HepG2 (cell line): ENCODE data around the gene DYDC2. TPM values are rescaled to one million over a fixed set of nuclear protein-coding genes. Genes with fewer than 3 reads are reported as not detected.

Source experiments
- BCL3 ChIP-seq: sonication (generic); formaldehyde crosslinking; IDR thresholded peaks from 2 replicates; pipeline ENCODE4 v1.5.1; 2020; ENCODE audit warnings: mild to moderate bottlenecking, missing genetic modification reagents, moderate library complexity
- CAMTA2 ChIP-seq: sonication (generic); formaldehyde crosslinking; IDR thresholded peaks from 2 replicates; pipeline ENCODE4 v1.4.0; 2020; ENCODE audit warnings: mild to moderate bottlenecking, missing genetic modification reagents, borderline replicate concordance
- CREM ChIP-seq, 2 experiments: sonication (generic) in 1 of 2; formaldehyde crosslinking in 1 of 2; IDR thresholded peaks; 2 replicates each; pipeline versions ENCODE4 v1.4.0 to v1.6.1; 2016 to 2020; ENCODE audit warnings: antibody characterized with exemption in 1 of 2, mild to moderate bottlenecking in 1 of 2, missing genetic modification reagents in 1 of 2
- ELK4 ChIP-seq: sonication (generic); formaldehyde crosslinking; IDR thresholded peaks from 2 replicates; pipeline ENCODE4 v1.9.0; 2021; ENCODE audit warnings: missing genetic modification reagents, borderline replicate concordance
- HDAC6 ChIP-seq: fragments of 200-600 bp; sonication (generic); IDR thresholded peaks from 2 replicates; pipeline ENCODE4 v1.7.0; 2017; ENCODE audit warnings: mild to moderate bottlenecking, antibody characterized with exemption, low read length, low read depth
- IRF1 ChIP-seq: sonication (generic); formaldehyde crosslinking; IDR thresholded peaks from 2 replicates; pipeline ENCODE4 v1.4.0; 2020; ENCODE audit warnings: low read depth, mild to moderate bottlenecking, missing genetic modification reagents
- LRRFIP1 ChIP-seq: sonication (generic); formaldehyde crosslinking; conservative IDR thresholded peaks from 2 replicates; pipeline ENCODE4 v1.4.0; 2020; ENCODE audit warnings: missing genetic modification reagents
- MAZ ChIP-seq, 2 experiments: sonication (generic) in 1 of 2; formaldehyde crosslinking in 1 of 2; IDR thresholded peaks; 2 replicates each; pipeline versions ENCODE4 v1.5.0 to v1.6.1; 2012 to 2020; ENCODE audit warnings: low read depth in 2 of 2, mild to moderate bottlenecking in 2 of 2, borderline replicate concordance in 1 of 2, improper control_type of control experiment in 1 of 2, low read length in 1 of 2, missing genetic modification reagents in 1 of 2, moderate library complexity in 1 of 2
- MYNN ChIP-seq: sonication (generic); formaldehyde crosslinking; IDR thresholded peaks from 2 replicates; pipeline ENCODE4 v1.4.0; 2020; ENCODE audit warnings: mild to moderate bottlenecking, low read depth, missing genetic modification reagents
- PHF21A ChIP-seq: sonication (generic); formaldehyde crosslinking; IDR thresholded peaks from 2 replicates; pipeline ENCODE4 v1.5.0; 2020; ENCODE audit warnings: mild to moderate bottlenecking, missing genetic modification reagents
- RORA ChIP-seq: sonication (generic); formaldehyde crosslinking; IDR thresholded peaks from 2 replicates; pipeline ENCODE4 v1.5.0; 2020; ENCODE audit warnings: mild to moderate bottlenecking, missing genetic modification reagents, moderate library complexity
- SP4 ChIP-seq: sonication (generic); formaldehyde crosslinking; IDR thresholded peaks from 2 replicates; pipeline ENCODE4 v1.8.1; 2023; ENCODE audit warnings: mild to moderate bottlenecking, missing genetic modification reagents
- TBL1XR1 ChIP-seq: fragments of 150-350 bp; IDR thresholded peaks from 2 replicates; pipeline ENCODE4 v1.6.1; 2014; ENCODE audit warnings: borderline replicate concordance, low read length; ENCODE audit not compliant: partially characterized antibody
- ZNF382 ChIP-seq: sonication (generic); formaldehyde crosslinking; IDR thresholded peaks from 2 replicates; pipeline ENCODE4 v1.5.0; 2020; ENCODE audit warnings: missing genetic modification reagents, mild to moderate bottlenecking, borderline replicate concordance
- ZNF609 ChIP-seq: sonication (generic); formaldehyde crosslinking; IDR thresholded peaks from 2 replicates; pipeline ENCODE4 v1.4.0; 2020; ENCODE audit warnings: mild to moderate bottlenecking, missing genetic modification reagents, borderline replicate concordance
- polyA plus RNA-seq, 8 experiments: library from polyadenylated mRNA; depleted of rRNA in 3 of 8; stranded (reverse) in 7 of 8; unstranded in 1 of 8; fragments of >200 nt; fragmentation: Illumina TruSeq in 4 of 8; extraction: Trizol in 4 of 8; gene quantifications; 2 replicates each; pipeline versions ENCODE4 v1.2.1 to v1.2.3, GENCODE V29; 2011 to 2016; ENCODE audit warnings: low read depth in 4 of 8, missing spikeins in 1 of 8, mixed read lengths in 1 of 8; ENCODE audit not compliant: insufficient read depth in 1 of 8
- total RNA-seq, 5 experiments: library from RNA; depleted of rRNA; stranded (reverse); fragments of >200 nt; fragmentation: Illumina TruSeq; extraction: Trizol; gene quantifications; 2 replicates each; pipeline ENCODE4 v1.2.3, GENCODE V29; 2016; ENCODE audit warnings: low read depth in 1 of 5

Gene DYDC2
- total and polyA plus RNA-seq, 2 of the 13 experiments (the other 11 are each of a cell fraction or from before 2014, with no cell fraction given), result 0.98 to 2.3 TPM

GRCh38 chr10:80411267-80411668 is 54.7 kb downstream of the DYDC2 start (continued):
- TF ChIP-seq ZNF382 (CRISPR knock-in tag) (no peak), RORA (no peak), IRF1 (CRISPR knock-in tag) (no peak), PHF21A (CRISPR knock-in tag) (peak; percentile 77), HDAC6 (no peak), ELK4 (CRISPR knock-in tag) (no peak), BCL3 (no peak), CAMTA2 (CRISPR knock-in tag) (no peak), SP4 (CRISPR knock-in tag) (no peak), MAZ (IDR thresholded peaks at IDR 0.05; ENCODE audit: borderline replicate concordance, low read depth, low read length) (no peak), MAZ (CRISPR knock-in tag; IDR thresholded peaks at IDR 0.05; ENCODE audit: low read depth) (no peak), CREM (IDR thresholded peaks at IDR 0.05) (no peak), CREM (CRISPR knock-in tag; IDR thresholded peaks at IDR 0.05) (no peak), ZNF609 (CRISPR knock-in tag) (no peak), MYNN (CRISPR knock-in tag) (no peak), LRRFIP1 (CRISPR knock-in tag) (no peak), TBL1XR1 (no peak)
